ENCODE data around the gene ZNF396. TPM values are rescaled to one million over a fixed set of nuclear protein-coding genes. Genes with fewer than 3 reads are reported as not detected.
A peak's percentile ranks its signal among the peaks of the same experiment; 100 is the strongest.

Gene ZNF396
- total and polyA plus RNA-seq, 9 of the 15 experiments (the other 6 are each of a cell fraction or from before 2014, with no cell fraction given): 0.73 to 2.3 (median 1.9) TPM

DNA sequence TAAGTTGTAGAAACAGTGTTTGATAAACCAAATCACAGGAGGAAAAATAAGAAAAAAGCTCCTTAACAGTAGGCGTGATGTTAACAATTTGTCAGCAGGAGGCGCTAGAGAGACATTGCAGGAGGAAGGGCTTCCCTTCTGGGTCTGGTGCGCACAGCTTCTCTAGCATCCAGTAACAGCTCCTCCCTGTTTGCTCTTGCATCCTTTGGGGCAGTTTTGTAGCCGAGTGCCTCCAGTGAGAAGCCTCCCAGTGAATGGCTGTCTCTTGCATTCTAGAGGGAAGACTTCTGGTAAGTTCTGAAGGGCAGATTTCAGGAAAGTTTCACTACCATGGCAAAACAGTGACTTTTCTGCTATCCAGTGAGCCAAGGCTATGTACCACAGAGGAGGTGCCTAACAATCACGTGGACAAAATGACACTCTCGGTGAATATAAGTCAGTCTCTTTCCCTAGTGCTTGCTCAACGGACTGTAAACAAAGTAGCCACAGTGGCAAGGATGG is 9.5 kb upstream of the ZNF396 start (continued):
- TF ChIP-seq SPI1 (IDR thresholded peaks at IDR 0.05; ENCODE audit: borderline replicate concordance, low read depth, low read length) (peak; percentile 39; the same call in 1 of the 2 replicates), RFX5 (IDR thresholded peaks at IDR 0.05; ENCODE audit: low read depth, low read length) (no peak), ARID2 (IDR thresholded peaks at IDR 0.05) (0 out of 2 replicates have a peak, but pooled peaks have one; percentile 26), RAD21 (CRISPR knock-in tag; conservative IDR thresholded peaks at IDR 0.05 in 1 of 2, IDR thresholded peaks at IDR 0.05 in 1 of 2) (peak; percentile 83 to 89), DEAF1 (CRISPR knock-in tag; IDR thresholded peaks at IDR 0.05) (peak; percentile 84), MAZ (CRISPR knock-in tag; conservative IDR thresholded peaks at IDR 0.05 in 1 of 2, IDR thresholded peaks at IDR 0.05 in 1 of 2) (peak in 1 of 2 experiments; percentile 27; a peak in 1 of 4 replicates), HLTF (IDR thresholded peaks at IDR 0.05) (no peak), DIDO1 (tag; IDR thresholded peaks at IDR 0.05; ENCODE audit: low read depth) (0 out of 2 replicates have a peak, but pooled peaks have one; percentile 18), TAF15 (IDR thresholded peaks at IDR 0.05; ENCODE audit: low read depth, low read length) (no peak), ZNF134 (CRISPR knock-in tag; conservative IDR thresholded peaks at IDR 0.05) (no peak)
- TF ChIP-seq, protein P1, sequence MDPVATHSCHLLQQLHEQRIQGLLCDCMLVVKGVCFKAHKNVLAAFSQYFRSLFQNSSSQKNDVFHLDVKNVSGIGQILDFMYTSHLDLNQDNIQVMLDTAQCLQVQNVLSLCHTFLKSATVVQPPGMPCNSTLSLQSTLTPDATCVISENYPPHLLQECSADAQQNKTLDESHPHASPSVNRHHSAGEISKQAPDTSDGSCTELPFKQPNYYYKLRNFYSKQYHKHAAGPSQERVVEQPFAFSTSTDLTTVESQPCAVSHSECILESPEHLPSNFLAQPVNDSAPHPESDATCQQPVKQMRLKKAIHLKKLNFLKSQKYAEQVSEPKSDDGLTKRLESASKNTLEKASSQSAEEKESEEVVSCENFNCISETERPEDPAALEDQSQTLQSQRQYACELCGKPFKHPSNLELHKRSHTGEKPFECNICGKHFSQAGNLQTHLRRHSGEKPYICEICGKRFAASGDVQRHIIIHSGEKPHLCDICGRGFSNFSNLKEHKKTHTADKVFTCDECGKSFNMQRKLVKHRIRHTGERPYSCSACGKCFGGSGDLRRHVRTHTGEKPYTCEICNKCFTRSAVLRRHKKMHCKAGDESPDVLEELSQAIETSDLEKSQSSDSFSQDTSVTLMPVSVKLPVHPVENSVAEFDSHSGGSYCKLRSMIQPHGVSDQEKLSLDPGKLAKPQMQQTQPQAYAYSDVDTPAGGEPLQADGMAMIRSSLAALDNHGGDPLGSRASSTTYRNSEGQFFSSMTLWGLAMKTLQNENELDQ (CRISPR knock-in tag; IDR thresholded peaks at IDR 0.05; ENCODE audit: borderline replicate concordance): 0 out of 2 replicates have a peak, but pooled peaks have one; percentile 44
- TF ChIP-seq, protein P2, sequence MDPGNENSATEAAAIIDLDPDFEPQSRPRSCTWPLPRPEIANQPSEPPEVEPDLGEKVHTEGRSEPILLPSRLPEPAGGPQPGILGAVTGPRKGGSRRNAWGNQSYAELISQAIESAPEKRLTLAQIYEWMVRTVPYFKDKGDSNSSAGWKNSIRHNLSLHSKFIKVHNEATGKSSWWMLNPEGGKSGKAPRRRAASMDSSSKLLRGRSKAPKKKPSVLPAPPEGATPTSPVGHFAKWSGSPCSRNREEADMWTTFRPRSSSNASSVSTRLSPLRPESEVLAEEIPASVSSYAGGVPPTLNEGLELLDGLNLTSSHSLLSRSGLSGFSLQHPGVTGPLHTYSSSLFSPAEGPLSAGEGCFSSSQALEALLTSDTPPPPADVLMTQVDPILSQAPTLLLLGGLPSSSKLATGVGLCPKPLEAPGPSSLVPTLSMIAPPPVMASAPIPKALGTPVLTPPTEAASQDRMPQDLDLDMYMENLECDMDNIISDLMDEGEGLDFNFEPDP (CRISPR knock-in tag; IDR thresholded peaks at IDR 0.05): no peak
- TF ChIP-seq, protein P3, sequence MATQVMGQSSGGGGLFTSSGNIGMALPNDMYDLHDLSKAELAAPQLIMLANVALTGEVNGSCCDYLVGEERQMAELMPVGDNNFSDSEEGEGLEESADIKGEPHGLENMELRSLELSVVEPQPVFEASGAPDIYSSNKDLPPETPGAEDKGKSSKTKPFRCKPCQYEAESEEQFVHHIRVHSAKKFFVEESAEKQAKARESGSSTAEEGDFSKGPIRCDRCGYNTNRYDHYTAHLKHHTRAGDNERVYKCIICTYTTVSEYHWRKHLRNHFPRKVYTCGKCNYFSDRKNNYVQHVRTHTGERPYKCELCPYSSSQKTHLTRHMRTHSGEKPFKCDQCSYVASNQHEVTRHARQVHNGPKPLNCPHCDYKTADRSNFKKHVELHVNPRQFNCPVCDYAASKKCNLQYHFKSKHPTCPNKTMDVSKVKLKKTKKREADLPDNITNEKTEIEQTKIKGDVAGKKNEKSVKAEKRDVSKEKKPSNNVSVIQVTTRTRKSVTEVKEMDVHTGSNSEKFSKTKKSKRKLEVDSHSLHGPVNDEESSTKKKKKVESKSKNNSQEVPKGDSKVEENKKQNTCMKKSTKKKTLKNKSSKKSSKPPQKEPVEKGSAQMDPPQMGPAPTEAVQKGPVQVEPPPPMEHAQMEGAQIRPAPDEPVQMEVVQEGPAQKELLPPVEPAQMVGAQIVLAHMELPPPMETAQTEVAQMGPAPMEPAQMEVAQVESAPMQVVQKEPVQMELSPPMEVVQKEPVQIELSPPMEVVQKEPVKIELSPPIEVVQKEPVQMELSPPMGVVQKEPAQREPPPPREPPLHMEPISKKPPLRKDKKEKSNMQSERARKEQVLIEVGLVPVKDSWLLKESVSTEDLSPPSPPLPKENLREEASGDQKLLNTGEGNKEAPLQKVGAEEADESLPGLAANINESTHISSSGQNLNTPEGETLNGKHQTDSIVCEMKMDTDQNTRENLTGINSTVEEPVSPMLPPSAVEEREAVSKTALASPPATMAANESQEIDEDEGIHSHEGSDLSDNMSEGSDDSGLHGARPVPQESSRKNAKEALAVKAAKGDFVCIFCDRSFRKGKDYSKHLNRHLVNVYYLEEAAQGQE (IDR thresholded peaks at IDR 0.05; ENCODE audit: borderline replicate concordance): peak; percentile 72
- TF ChIP-seq, protein P3 (CRISPR knock-in tag; IDR thresholded peaks at IDR 0.05; ENCODE audit: low read depth): no peak

Measured in K562 (cell line).